ENCODE data around the gene PLCB1.
"Not testable (repeated sequence)": the region's sequence is repeated elsewhere in the genome, so short reads cannot be mapped to it uniquely, and the experiment has no call there.

GRCh38 chr20:8834294-8834693, 702.2 kb downstream of the PLCB1 start:
- not testable (repeated sequence) for TF ChIP-seq CTCF (conservative IDR thresholded peaks at IDR 0.05); EZH2 (IDR thresholded peaks at IDR 0.05; ENCODE audit: low read depth)

Data from PC-9 (cell line).